GM12891 (cell line): ENCODE results near the gene OR2D3.
"Not testable (repeated sequence)": the region's sequence is repeated elsewhere in the genome, so short reads cannot be mapped to it uniquely, and the experiment has no call there.

Experiments
- DNase-seq: peaks from one replicate; pipeline ENCODE4 v3.0.0; 2011; ENCODE audit warnings: low spot score; ENCODE audit not compliant: insufficient read length
- FAIRE-seq: peaks from 2 replicates; lab custom pipeline; 2011; peaks lifted over from hg19 to GRCh38; lab: Jason Lieb, UNC
- PAX5 ChIP-seq: IDR thresholded peaks from 2 replicates; pipeline ENCODE4 v1.6.1; 2011; ENCODE audit warnings: low read length, moderate library complexity, mild to moderate bottlenecking; ENCODE audit not compliant: insufficient read depth, severe bottlenecking
- POLR2A ChIP-seq: IDR thresholded peaks from 2 replicates; pipeline ENCODE4 v1.6.1; 2011; ENCODE audit warnings: low read depth, low read length, control low read depth
- POLR2AphosphoS5 ChIP-seq: IDR thresholded peaks from 2 replicates; pipeline ENCODE4 v1.6.1; 2011; ENCODE audit warnings: low read depth, low read length, control low read depth
- POU2F2 ChIP-seq: IDR thresholded peaks from 2 replicates; pipeline ENCODE4 v1.6.1; 2011; ENCODE audit warnings: low read depth, mild to moderate bottlenecking, control low read depth, low read length, moderate library complexity
- SPI1 ChIP-seq: IDR thresholded peaks from 2 replicates; pipeline ENCODE4 v1.6.1; 2011; ENCODE audit warnings: low read depth, low read length, control low read depth
- TAF1 ChIP-seq: IDR thresholded peaks from 2 replicates; pipeline ENCODE4 v1.6.1; 2011; ENCODE audit warnings: low read depth, low read length, control low read depth

Gene OR2D3

GRCh38 chr11:6895010-6895409 lies 25.8 kb upstream of the OR2D3 start:
- no peak for DNase-seq
- TF ChIP-seq POLR2AphosphoS5 (no peak), SPI1 (0 out of 2 replicates have a peak, but pooled peaks have one; percentile 9), PAX5 (no peak), POU2F2 (no peak), POLR2A (no peak)
- peak; percentile 82 for FAIRE-seq

GRCh38 chr11:6898911-6899310 lies 21.9 kb upstream of the OR2D3 start:
- DNase-seq = no peak
- TF ChIP-seq TAF1 = no peak
- no peak for TF ChIP-seq POLR2A
- TF ChIP-seq POU2F2 = no peak
- TF ChIP-seq PAX5 = no peak
- no peak for FAIRE-seq

- FAIRE-seq (no peak), DNase-seq (no peak)
- TF ChIP-seq POU2F2 (no peak), POLR2A (no peak), PAX5 (no peak), TAF1 (no peak), SPI1 (no peak), POLR2AphosphoS5 (no peak)
Measured at GRCh38 chr11:6900327-6900999, 20.3 kb upstream of the OR2D3 start.

GRCh38 chr11:6904804-6905203 lies 16.0 kb upstream of the OR2D3 start:
- not testable (repeated sequence) for DNase-seq, FAIRE-seq

GRCh38 chr11:6911378-6911777 lies 9.4 kb upstream of the OR2D3 start:
- FAIRE-seq (peak; percentile 48), DNase-seq (no peak)
- no peak for TF ChIP-seq POU2F2
- no peak for TF ChIP-seq POLR2A
- no peak for TF ChIP-seq TAF1
- TF ChIP-seq POLR2AphosphoS5 = no peak
- no peak for TF ChIP-seq PAX5
- no peak for TF ChIP-seq SPI1

- FAIRE-seq = no peak
- DNase-seq = no peak
- TF ChIP-seq PAX5 (no peak), SPI1 (no peak), POLR2AphosphoS5 (no peak), POLR2A (no peak), TAF1 (no peak), POU2F2 (no peak)
Measured at GRCh38 chr11:6911948-6912347, 8.9 kb upstream of the OR2D3 start.

- no peak for FAIRE-seq
- TF ChIP-seq POLR2AphosphoS5 = no peak
- TF ChIP-seq TAF1 = no peak
- TF ChIP-seq PAX5 = no peak
- TF ChIP-seq POU2F2 = no peak
- no peak for TF ChIP-seq POLR2A
- TF ChIP-seq SPI1 = no peak
Measured at GRCh38 chr11:6919698-6920097, 1.1 kb upstream of the OR2D3 start.

GRCh38 chr11:6925007-6925577 lies 4.3 kb downstream of the OR2D3 start:
- no peak for TF ChIP-seq PAX5
- no peak for TF ChIP-seq SPI1
- no peak for TF ChIP-seq POLR2A
- DNase-seq = no peak
- FAIRE-seq = no peak

More at GRCh38 chr11:6919698-6920097, 1.1 kb upstream of the OR2D3 start:
- no peak for DNase-seq

- FAIRE-seq = peak; percentile 83
- TF ChIP-seq PAX5 (no peak), TAF1 (no peak)
- no peak for DNase-seq
Measured at GRCh38 chr11:6925636-6926207, 4.9 kb downstream of the OR2D3 start.

- FAIRE-seq (peak; percentile 65), DNase-seq (peak; percentile 39)
- TF ChIP-seq SPI1 = no peak
- TF ChIP-seq POU2F2 = no peak
- no peak for TF ChIP-seq POLR2A
- peak; percentile 37; the same call in 1 of the 2 replicates for TF ChIP-seq TAF1
- TF ChIP-seq POLR2AphosphoS5 = no peak
- TF ChIP-seq PAX5 = peak; percentile 70
Measured at GRCh38 chr11:6926208-6927029, 5.6 kb downstream of the OR2D3 start, which contains the start of gene ZNF215. TSS of gene ZNF215 (plus strand) at chr11:6926426. CDS start at chr11:6932273, 5,847 bp downstream.
